ENCODE results near the gene KCNV2.

GRCh38 chr9:2675834-2676233 lies 41.5 kb upstream of the KCNV2 start:
- TF ChIP-seq, protein P1, sequence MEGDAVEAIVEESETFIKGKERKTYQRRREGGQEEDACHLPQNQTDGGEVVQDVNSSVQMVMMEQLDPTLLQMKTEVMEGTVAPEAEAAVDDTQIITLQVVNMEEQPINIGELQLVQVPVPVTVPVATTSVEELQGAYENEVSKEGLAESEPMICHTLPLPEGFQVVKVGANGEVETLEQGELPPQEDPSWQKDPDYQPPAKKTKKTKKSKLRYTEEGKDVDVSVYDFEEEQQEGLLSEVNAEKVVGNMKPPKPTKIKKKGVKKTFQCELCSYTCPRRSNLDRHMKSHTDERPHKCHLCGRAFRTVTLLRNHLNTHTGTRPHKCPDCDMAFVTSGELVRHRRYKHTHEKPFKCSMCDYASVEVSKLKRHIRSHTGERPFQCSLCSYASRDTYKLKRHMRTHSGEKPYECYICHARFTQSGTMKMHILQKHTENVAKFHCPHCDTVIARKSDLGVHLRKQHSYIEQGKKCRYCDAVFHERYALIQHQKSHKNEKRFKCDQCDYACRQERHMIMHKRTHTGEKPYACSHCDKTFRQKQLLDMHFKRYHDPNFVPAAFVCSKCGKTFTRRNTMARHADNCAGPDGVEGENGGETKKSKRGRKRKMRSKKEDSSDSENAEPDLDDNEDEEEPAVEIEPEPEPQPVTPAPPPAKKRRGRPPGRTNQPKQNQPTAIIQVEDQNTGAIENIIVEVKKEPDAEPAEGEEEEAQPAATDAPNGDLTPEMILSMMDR (IDR thresholded peaks at IDR 0.05; ENCODE audit: poor library complexity, severe bottlenecking), result no peak
- no peak for TF ChIP-seq EP300 (conservative IDR thresholded peaks at IDR 0.05; ENCODE audit: poor library complexity, severe bottlenecking)
- TF ChIP-seq MXI1 (conservative IDR thresholded peaks at IDR 0.05; ENCODE audit: poor library complexity, severe bottlenecking), result no peak
- no peak for TF ChIP-seq POLR2AphosphoS5 (IDR thresholded peaks at IDR 0.05)
